HEK293T (cell line): ENCODE results near the gene AXL.

ENCODE experiments used
- CTCF ChIA-PET: fragments of 350-600 bp; formaldehyde crosslinking; extraction: SDS; loops from one replicate; lab custom pipeline; 2021; ENCODE audit warnings: antibody characterized with exemption, inconsistent platforms; lab: Yijun Ruan, JAX
- POLR2A ChIA-PET: fragments of 350-600 bp; formaldehyde crosslinking; extraction: SDS; loops from one replicate; lab custom pipeline; 2020; ENCODE audit warnings: antibody characterized with exemption, inconsistent platforms; lab: Yijun Ruan, JAX
- DNase-seq: peaks from one replicate; pipeline ENCODE4 v3.0.0; 2012; ENCODE audit warnings: mixed read lengths; ENCODE audit errors: extremely low spot score
- ARNT ChIP-seq: fragments of 450-650 bp; IDR thresholded peaks from 2 replicates; pipeline ENCODE4 v1.6.1; 2017; ENCODE audit warnings: mild to moderate bottlenecking
- BHLHE40 ChIP-seq: fragments of 450-650 bp; IDR thresholded peaks from 2 replicates; pipeline ENCODE4 v1.6.1; 2016; ENCODE audit warnings: mild to moderate bottlenecking, moderate library complexity, borderline replicate concordance
- CTBP1 ChIP-seq: fragments of 450-650 bp; IDR thresholded peaks from 2 replicates; pipeline ENCODE4 v1.6.1; 2016; ENCODE audit warnings: borderline replicate concordance
- ELF4 ChIP-seq: fragments of 450-650 bp; IDR thresholded peaks from 2 replicates; pipeline ENCODE4 v1.6.1; 2017; ENCODE audit warnings: antibody characterized with exemption
- FOXA1 ChIP-seq: fragments of 450-650 bp; IDR thresholded peaks from 2 replicates; pipeline ENCODE4 v1.6.1; 2016; ENCODE audit warnings: mild to moderate bottlenecking
- FOXK2 ChIP-seq: fragments of 450-650 bp; IDR thresholded peaks from 2 replicates; pipeline ENCODE4 v1.6.1; 2016; ENCODE audit warnings: mild to moderate bottlenecking
- FOXM1 ChIP-seq: fragments of 450-650 bp; IDR thresholded peaks from 2 replicates; pipeline ENCODE4 v1.6.1; 2017; ENCODE audit warnings: mild to moderate bottlenecking, borderline replicate concordance
- HDGF ChIP-seq: fragments of 450-650 bp; IDR thresholded peaks from 2 replicates; pipeline ENCODE4 v1.6.1; 2017; ENCODE audit warnings: antibody characterized with exemption, borderline replicate concordance
- L3MBTL2 ChIP-seq: fragments of 450-650 bp; conservative IDR thresholded peaks from 2 replicates; pipeline ENCODE4 v1.6.1; 2016; ENCODE audit warnings: mild to moderate bottlenecking
- LEF1 ChIP-seq: fragments of 450-650 bp; IDR thresholded peaks from 2 replicates; pipeline ENCODE4 v1.6.1; 2017; ENCODE audit warnings: mild to moderate bottlenecking, borderline replicate concordance
- NFRKB ChIP-seq: fragments of 450-650 bp; IDR thresholded peaks from 2 replicates; pipeline ENCODE4 v1.6.1; 2016; ENCODE audit warnings: mild to moderate bottlenecking, moderate library complexity
- SP1 ChIP-seq: fragments of 450-650 bp; IDR thresholded peaks from 2 replicates; pipeline ENCODE4 v1.6.1; 2017
- SUZ12 ChIP-seq: fragments of 450-650 bp; IDR thresholded peaks from 2 replicates; pipeline ENCODE4 v1.6.1; 2016; ENCODE audit warnings: mild to moderate bottlenecking
- TARDBP ChIP-seq: fragments of 450-650 bp; IDR thresholded peaks from 2 replicates; pipeline ENCODE4 v1.6.1; 2016
- ZNF384 ChIP-seq: fragments of 450-650 bp; IDR thresholded peaks from 2 replicates; pipeline ENCODE4 v1.6.1; 2016
- TF ChIP-seq, protein P1 (sequence below): fragments of 450-650 bp; IDR thresholded peaks from 2 replicates; pipeline ENCODE4 v1.6.1; 2016

Gene AXL

DNA sequence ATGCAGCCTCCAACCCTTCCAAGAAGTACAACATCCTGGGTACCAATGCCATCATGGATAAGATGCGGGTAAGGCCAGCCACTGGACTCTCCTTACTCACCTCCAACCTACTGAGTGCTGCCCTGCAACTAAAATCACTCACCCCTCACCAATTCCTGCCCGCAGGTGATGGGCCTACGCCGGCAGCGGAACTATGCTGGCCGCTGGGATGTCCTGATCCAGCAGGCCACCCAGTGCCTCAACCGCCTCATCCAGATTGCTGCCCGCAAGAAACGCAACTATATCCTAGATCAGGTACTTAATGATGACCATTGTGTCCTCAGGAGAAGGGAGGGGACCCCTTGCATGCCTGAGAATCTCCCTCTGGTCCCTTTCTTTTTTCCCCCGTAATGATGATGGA lies 75.4 kb downstream of the AXL start:
- no peak for DNase-seq
- ChIA-PET CTCF (interaction anchor here (1.1 kb wide), 1 partner anchor 14 kb away, joined by 4 read pairs; no protein-coding TSS in a partner anchor), POLR2A (no interaction called here)
- TF ChIP-seq L3MBTL2 (no peak), ARNT (no peak), ZNF384 (no peak), SP1 (no peak), NFRKB (no peak), HDGF (no peak), LEF1 (no peak), FOXA1 (no peak), ELF4 (no peak), BHLHE40 (no peak), FOXK2 (no peak), SUZ12 (no peak), CTBP1 (no peak), TARDBP (no peak)

DNA sequence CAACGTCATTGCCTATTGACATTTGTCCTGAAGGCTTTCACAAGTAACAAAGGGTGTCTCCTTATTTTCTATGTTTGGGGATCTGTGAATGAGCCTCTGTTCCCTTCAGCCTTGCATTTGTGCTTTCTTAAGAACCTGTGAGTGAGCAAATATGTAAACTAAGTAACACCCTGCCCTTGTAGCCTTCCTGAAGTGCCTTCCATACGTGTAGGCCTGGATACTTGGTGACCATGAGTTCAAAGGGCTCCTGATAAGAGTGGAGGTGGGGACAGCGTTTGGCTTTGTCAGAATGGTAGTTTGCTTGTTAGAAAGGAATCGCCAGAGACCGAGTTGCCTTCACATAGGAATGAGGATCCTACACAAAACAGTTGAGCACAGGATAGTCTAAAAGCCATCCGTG lies 76.5 kb downstream of the AXL start:
- DNase-seq = no peak
- CTCF ChIA-PET = interaction anchor here (1.1 kb wide), 1 partner anchor 13 kb away, joined by 4 read pairs; no protein-coding TSS in a partner anchor
- TF ChIP-seq HDGF (no peak), FOXA1 (no peak), LEF1 (no peak), SUZ12 (no peak), BHLHE40 (no peak), FOXK2 (no peak)
- POLR2A ChIA-PET = no interaction called here

DNA sequence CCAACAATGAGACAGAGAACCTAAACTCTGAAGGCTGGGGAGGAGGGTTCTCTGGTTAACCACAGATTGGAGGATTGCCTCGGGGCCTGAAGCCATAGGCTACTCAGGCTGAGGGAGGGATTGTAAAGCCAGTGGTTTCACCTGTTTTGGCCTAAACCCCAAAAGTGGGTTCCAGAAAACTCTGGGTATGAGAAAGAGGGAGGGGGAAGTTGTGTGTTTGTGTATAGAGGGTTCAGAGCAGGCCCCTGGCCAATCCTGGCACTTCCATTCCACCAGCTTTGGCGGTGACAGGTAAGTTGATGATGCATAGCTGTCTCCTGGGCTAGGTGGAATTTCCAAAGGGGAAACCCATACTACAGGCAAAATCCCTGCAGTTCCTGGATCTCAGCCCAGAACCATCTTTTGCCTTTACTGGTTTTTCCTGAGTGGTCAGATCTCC lies 77.4 kb downstream of the AXL start:
- no peak for DNase-seq
- TF ChIP-seq ELF4 = no peak
- POLR2A ChIA-PET = no interaction called here
- CTCF ChIA-PET = no interaction called here

DNA sequence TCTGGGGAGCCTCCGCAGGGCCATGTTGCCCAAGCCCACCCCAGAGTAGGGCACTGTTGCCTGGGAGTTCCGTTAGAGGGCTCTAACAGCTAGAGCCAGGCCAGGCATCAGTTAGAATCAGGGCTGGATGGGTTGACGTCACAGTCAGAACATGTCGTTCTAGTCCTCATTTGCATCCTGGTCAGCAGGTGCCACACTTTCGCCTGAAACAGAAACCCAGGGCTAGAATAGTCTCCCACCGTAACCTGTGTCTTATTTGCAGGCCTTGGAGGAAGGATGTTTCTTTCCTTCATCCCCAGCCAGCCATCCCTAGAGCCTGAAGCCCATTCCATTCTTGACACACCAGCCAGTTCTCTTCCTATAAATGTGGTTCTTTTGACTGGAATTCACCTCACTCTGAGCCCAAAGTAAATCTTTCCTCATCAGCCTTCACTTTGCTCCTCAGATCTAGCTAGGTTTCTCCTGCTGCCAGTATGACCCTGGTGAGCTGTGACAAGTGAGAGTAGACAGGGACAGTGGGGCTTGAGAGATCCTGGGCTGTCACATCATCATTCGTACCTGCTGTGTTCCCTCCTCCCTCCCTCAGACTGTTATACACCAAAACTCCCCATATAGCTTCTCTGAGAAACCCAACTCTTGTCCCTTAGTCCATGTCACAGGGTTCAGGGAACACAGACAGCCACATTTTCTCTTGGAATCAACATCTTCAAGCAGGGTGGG lies 78.8 kb downstream of the AXL start:
- CTCF ChIA-PET = interaction anchor here (1.5 kb wide), 1 partner anchor 11 kb away, joined by 5 read pairs; no protein-coding TSS in a partner anchor
- TF ChIP-seq LEF1 (no peak), FOXA1 (no peak), ELF4 (no peak), BHLHE40 (no peak), TARDBP (no peak), ZNF384 (no peak), CTBP1 (no peak), FOXM1 (no peak), HDGF (no peak), L3MBTL2 (no peak), NFRKB (no peak), SUZ12 (no peak), ARNT (no peak)
- TF ChIP-seq, protein P1, sequence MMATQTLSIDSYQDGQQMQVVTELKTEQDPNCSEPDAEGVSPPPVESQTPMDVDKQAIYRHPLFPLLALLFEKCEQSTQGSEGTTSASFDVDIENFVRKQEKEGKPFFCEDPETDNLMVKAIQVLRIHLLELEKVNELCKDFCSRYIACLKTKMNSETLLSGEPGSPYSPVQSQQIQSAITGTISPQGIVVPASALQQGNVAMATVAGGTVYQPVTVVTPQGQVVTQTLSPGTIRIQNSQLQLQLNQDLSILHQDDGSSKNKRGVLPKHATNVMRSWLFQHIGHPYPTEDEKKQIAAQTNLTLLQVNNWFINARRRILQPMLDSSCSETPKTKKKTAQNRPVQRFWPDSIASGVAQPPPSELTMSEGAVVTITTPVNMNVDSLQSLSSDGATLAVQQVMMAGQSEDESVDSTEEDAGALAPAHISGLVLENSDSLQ = no peak
- DNase-seq = no peak
- POLR2A ChIA-PET = interaction anchor here (0.8 kb wide), 1 partner anchor 33 kb away, joined by 3 read pairs; the partner anchor contains the start of gene HNRNPUL1

DNA sequence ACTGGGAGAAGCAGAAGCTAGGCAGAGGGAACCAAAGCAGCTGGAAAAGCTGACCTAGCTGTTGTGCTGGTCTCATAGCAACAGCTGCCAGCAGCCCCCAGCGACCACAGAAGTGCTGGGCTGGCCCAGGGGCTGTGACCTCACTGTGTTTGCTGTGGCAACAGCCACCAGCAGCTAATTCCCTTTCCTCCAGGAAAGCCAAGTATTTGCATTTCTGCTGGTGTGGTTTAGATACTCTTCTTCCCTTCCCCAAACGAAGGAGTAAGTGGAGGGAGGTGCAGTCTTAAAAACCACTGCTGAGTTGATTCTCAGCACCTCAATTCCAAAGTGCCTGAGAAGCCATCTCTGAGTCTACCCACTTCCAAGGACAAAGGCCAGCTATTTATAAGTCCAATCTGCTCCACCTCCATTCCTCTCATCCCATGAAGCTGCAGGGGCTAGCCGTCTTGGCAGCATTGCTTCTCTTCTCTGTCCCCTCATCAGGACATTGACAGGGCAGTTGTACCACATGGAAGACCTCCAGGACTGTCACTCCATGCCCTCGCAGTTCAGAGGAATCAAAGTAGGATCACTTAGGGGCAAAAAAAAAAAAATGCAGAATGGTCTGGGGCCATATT lies 79.4 kb downstream of the AXL start:
- DNase-seq = no peak
- ChIA-PET POLR2A (interaction anchor here (0.8 kb wide), 1 partner anchor 34 kb away, joined by 3 read pairs; the partner anchor contains the start of gene HNRNPUL1), CTCF (interaction anchor here (1.5 kb wide), 1 partner anchor 11 kb away, joined by 5 read pairs; no protein-coding TSS in a partner anchor)
- TF ChIP-seq FOXA1 = no peak
- TF ChIP-seq, protein P1 = no peak
- no peak for TF ChIP-seq NFRKB
- no peak for TF ChIP-seq ELF4

DNA sequence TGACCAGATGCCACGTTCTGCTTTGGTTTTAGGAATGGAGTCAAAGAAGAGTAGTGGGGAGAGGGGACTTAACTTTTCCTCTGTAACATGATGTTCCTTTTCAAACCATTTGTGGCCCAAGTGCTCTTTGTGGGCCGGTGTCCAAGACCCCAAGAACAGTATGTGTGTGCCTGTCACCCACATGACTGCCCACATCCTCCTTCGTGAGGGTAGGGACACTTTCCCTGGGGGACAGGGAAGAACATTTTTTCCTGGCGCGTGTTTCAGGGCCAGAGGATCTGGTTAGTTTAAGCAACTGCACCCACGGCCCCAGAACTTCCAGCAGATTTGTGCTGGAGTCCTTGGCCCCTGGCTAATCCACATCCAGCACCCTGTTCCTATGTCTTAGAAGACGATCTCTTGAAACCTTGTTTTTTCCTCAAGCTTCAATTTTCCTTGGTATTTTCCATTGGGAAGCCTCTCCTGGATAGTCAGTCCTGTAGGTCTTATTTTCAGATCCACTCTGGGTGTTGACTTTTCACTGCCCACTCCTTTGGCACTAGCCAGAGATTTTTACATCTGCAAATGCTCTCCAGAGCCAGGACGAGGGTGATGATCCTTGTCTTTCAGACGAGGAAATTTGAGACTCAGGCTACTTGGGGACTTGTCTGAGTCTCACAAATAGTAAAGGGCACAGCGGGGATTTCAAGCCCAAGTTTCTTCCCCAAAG lies 80.2 kb downstream of the AXL start:
- TF ChIP-seq TARDBP = no peak
- TF ChIP-seq FOXM1 = no peak
- no peak for TF ChIP-seq SP1
- TF ChIP-seq HDGF = no peak
- TF ChIP-seq SUZ12 = no peak
- TF ChIP-seq ELF4 = no peak
- no peak for TF ChIP-seq LEF1
- TF ChIP-seq ZNF384 = no peak
- no peak for TF ChIP-seq FOXK2
- TF ChIP-seq L3MBTL2 = no peak
- TF ChIP-seq, protein P1 = no peak
- no peak for TF ChIP-seq CTBP1
- no peak for TF ChIP-seq BHLHE40
- TF ChIP-seq FOXA1 = no peak
- ChIA-PET POLR2A (interaction anchor here (0.8 kb wide), 1 partner anchor 35 kb away, joined by 3 read pairs; the partner anchor contains the start of gene HNRNPUL1), CTCF (interaction anchor here (1.5 kb wide), 1 partner anchor 10 kb away, joined by 5 read pairs; no protein-coding TSS in a partner anchor)
- DNase-seq = no peak
